WTC11 (cell line): ENCODE results near the gene PTH1R. TPM values are rescaled to one million over a fixed set of nuclear protein-coding genes. Genes with fewer than 3 reads are reported as not detected.

Experiments
- ATAC-seq: fragments of 200-7000 bp; cut with Tn5 transposase; 2 replicates; pipeline ENCODE4 v1.10.0; 2021; ENCODE audit warnings: mild to moderate bottlenecking, moderate library complexity
- CTCF ChIA-PET: fragments of 300-600 bp; sonication (Branson Sonifier 250); formaldehyde crosslinking; loops from one replicate; lab custom pipeline; 2021; ENCODE audit warnings: antibody characterized with exemption; lab: Charles Lee
- POLR2A ChIA-PET: fragments of 350-600 bp; sonication (Branson Sonifier 250); formaldehyde crosslinking; loops from one replicate; lab custom pipeline; 2021; ENCODE audit warnings: antibody characterized with exemption; lab: Charles Lee
- DNase-seq: peaks from one replicate; pipeline ENCODE4 v3.0.0; 2021; ENCODE audit warnings: low spot score
- H3K27ac Mint-ChIP-seq: 2 replicates; pipeline ENCODE4 v1.8.0; 2021; ENCODE audit warnings: mixed read lengths
- H3K27me3 Mint-ChIP-seq: 2 replicates; pipeline ENCODE4 v1.8.0; 2021; ENCODE audit warnings: low read depth, mild to moderate bottlenecking, moderate library complexity, mixed read lengths
- H3K36me3 Mint-ChIP-seq: 2 replicates; pipeline ENCODE4 v1.8.0; 2021; ENCODE audit warnings: mixed read lengths
- H3K4me1 Mint-ChIP-seq: 2 replicates; pipeline ENCODE4 v1.8.0; 2022; ENCODE audit warnings: mixed read lengths
- H3K4me3 Mint-ChIP-seq: 2 replicates; pipeline ENCODE4 v1.8.0; 2021; ENCODE audit warnings: mild to moderate bottlenecking, moderate library complexity, mixed read lengths
- H3K9me3 Mint-ChIP-seq: 2 replicates; pipeline ENCODE4 v1.8.0; 2021; ENCODE audit warnings: mixed read lengths
- AR ChIP-seq: fragments of 250-450 bp; sonication (Bioruptor Pico); IDR thresholded peaks from 2 replicates; pipeline ENCODE4 v1.9.0; 2021; ENCODE audit warnings: mild to moderate bottlenecking
- ARID4B ChIP-seq: sonication (generic); formaldehyde crosslinking; IDR thresholded peaks from 2 replicates; pipeline ENCODE4 v1.8.0; 2023; ENCODE audit warnings: missing genetic modification reagents, mild to moderate bottlenecking, borderline replicate concordance
- ATF1 ChIP-seq: sonication (generic); formaldehyde crosslinking; IDR thresholded peaks from 2 replicates; pipeline ENCODE4 v1.8.1; 2023; ENCODE audit warnings: mild to moderate bottlenecking, moderate library complexity, missing genetic modification reagents
- ATF2 ChIP-seq: sonication (generic); formaldehyde crosslinking; IDR thresholded peaks from 2 replicates; pipeline ENCODE4 v1.8.1; 2022; ENCODE audit warnings: low read depth, missing genetic modification reagents, borderline replicate concordance
- ATF6 ChIP-seq: sonication (generic); formaldehyde crosslinking; IDR thresholded peaks from 2 replicates; pipeline ENCODE4 v1.8.1; 2023; ENCODE audit warnings: mild to moderate bottlenecking, missing genetic modification reagents
- ELF4 ChIP-seq: sonication (generic); formaldehyde crosslinking; IDR thresholded peaks from 2 replicates; pipeline ENCODE4 v1.8.1; 2022; ENCODE audit warnings: low read depth, mild to moderate bottlenecking, moderate library complexity, missing genetic modification reagents
- EMX1 ChIP-seq: fragments of 250-450 bp; sonication (Bioruptor Pico); IDR thresholded peaks from 2 replicates; pipeline ENCODE4 v1.8.0; 2021; ENCODE audit warnings: mild to moderate bottlenecking
- HMGXB4 ChIP-seq: sonication (generic); formaldehyde crosslinking; IDR thresholded peaks from 2 replicates; pipeline ENCODE4 v1.8.1; 2023; ENCODE audit warnings: mild to moderate bottlenecking, moderate library complexity, missing genetic modification reagents
- MAX ChIP-seq: sonication (generic); formaldehyde crosslinking; IDR thresholded peaks from 2 replicates; pipeline ENCODE4 v1.8.0; 2022; ENCODE audit warnings: mild to moderate bottlenecking, missing genetic modification reagents
- MYBL2 ChIP-seq: sonication (generic); formaldehyde crosslinking; IDR thresholded peaks from 2 replicates; pipeline ENCODE4 v1.8.1; 2023; ENCODE audit warnings: mild to moderate bottlenecking, moderate library complexity, missing genetic modification reagents
- NR2C2 ChIP-seq: sonication (generic); formaldehyde crosslinking; IDR thresholded peaks from 2 replicates; pipeline ENCODE4 v1.8.0; 2022; ENCODE audit warnings: mild to moderate bottlenecking, missing genetic modification reagents
- ZBTB21 ChIP-seq: sonication (generic); formaldehyde crosslinking; IDR thresholded peaks from 2 replicates; pipeline ENCODE4 v1.8.1; 2023; ENCODE audit warnings: mild to moderate bottlenecking, missing genetic modification reagents, borderline replicate concordance
- ZNF121 ChIP-seq: sonication (generic); formaldehyde crosslinking; IDR thresholded peaks from 2 replicates; pipeline ENCODE4 v1.8.0; 2023; ENCODE audit warnings: missing genetic modification reagents
- ZNF281 ChIP-seq: sonication (generic); formaldehyde crosslinking; IDR thresholded peaks from 2 replicates; pipeline ENCODE4 v1.8.0; 2023; ENCODE audit warnings: mild to moderate bottlenecking, missing genetic modification reagents
- ZNF532 ChIP-seq: fragments of 250-450 bp; sonication (Bioruptor Pico); IDR thresholded peaks from 2 replicates; pipeline ENCODE4 v1.9.0; 2021; ENCODE audit warnings: mild to moderate bottlenecking, borderline replicate concordance
- total RNA-seq: library from RNA; stranded (reverse); gene quantifications from 3 replicates; pipeline ENCODE4 v1.2.3, GENCODE V29; 2021

The PTH1R gene
- total RNA-seq, 1 experiment from 2014 or later, result 12.0 TPM

GRCh38 chr3:46861605-46862368, 15.7 kb upstream of the PTH1R start:
- H3K9me3 Mint-ChIP-seq, result no peaks in the 10 kb centered on the region
- H3K27ac Mint-ChIP-seq, result no peak overlapping the region; the same call in 1 of the 2 replicates
- ChIA-PET CTCF (interaction anchor here (0.6 to 1.5 kb wide), 3 partner anchors 16 to 278 kb away, joined by 4 to 7 read pairs (median 5); no protein-coding TSS in a partner anchor), POLR2A (no interaction called here)
- no peaks in the 10 kb centered on the region for H3K36me3 Mint-ChIP-seq
- H3K4me1 Mint-ChIP-seq, result no peaks in the 10 kb centered on the region
- no peak overlapping the region for H3K4me3 Mint-ChIP-seq
- peak; percentile 8 for DNase-seq
- TF ChIP-seq MAX, result no peak
- no peak for TF ChIP-seq ELF4 (CRISPR knock-in tag)
- TF ChIP-seq ZNF281 (CRISPR knock-in tag), result no peak
- no peak for TF ChIP-seq ZNF532 (CRISPR knock-in tag)
- no peak for TF ChIP-seq AR
- TF ChIP-seq ZBTB21, result no peak
- no peak for TF ChIP-seq ATF1 (CRISPR knock-in tag)
- no peak for TF ChIP-seq ZNF121 (CRISPR knock-in tag)
- no peak for TF ChIP-seq EMX1
- TF ChIP-seq HMGXB4, result no peak
- TF ChIP-seq ATF2 (CRISPR knock-in tag), result no peak
- no peak for TF ChIP-seq MYBL2
- no peak for TF ChIP-seq ARID4B (CRISPR knock-in tag)
- no peak for TF ChIP-seq NR2C2 (CRISPR knock-in tag)
- no peak for TF ChIP-seq ATF6 (CRISPR knock-in tag)
- ATAC-seq, result no peak
- H3K27me3 Mint-ChIP-seq, result peaks cover 3% of the 10 kb centered on the region; the same call in 1 of the 2 replicates
